HepG2 (cell line): ENCODE measurements around the gene CNOT10. TPM values are rescaled to one million over a fixed set of nuclear protein-coding genes. Genes with fewer than 3 reads are reported as not detected.

ENCODE experiments used
- ATAC-seq: fragments of 200-7000 bp; cut with Tn5 transposase; 3 replicates; pipeline ENCODE4 v1.9.1; 2020; ENCODE audit warnings: mild to moderate bottlenecking, moderate library complexity
- BruUV-seq: library from RNA; stranded (reverse); fragments of 400-500 nt; replicated peaks from 2 replicates; lab custom pipeline; 2021; lab: Mats Ljungman, UMichigan
- CTCF ChIA-PET: fragments of 300-600 bp; formaldehyde crosslinking; extraction: SDS; loops from one replicate; lab custom pipeline; 2021; ENCODE audit warnings: low total read pairs, inconsistent platforms, low intra/inter-chr PET ratio; lab: Yijun Ruan, JAX
- POLR2A ChIA-PET: fragments of 350-600 bp; sonication (Branson Sonifier 250); formaldehyde crosslinking; loops from one replicate; lab custom pipeline; 2020; ENCODE audit warnings: antibody characterized with exemption, inconsistent platforms; lab: Yijun Ruan, JAX
- DNase-seq: peaks from one replicate; pipeline ENCODE4 v3.0.0-alpha.2; 2015; ENCODE audit warnings: low spot score
- FAIRE-seq: peaks from 3 replicates; lab custom pipeline; 2011; peaks lifted over from hg19 to GRCh38; lab: Jason Lieb, UNC
- H2AFZ ChIP-seq: one replicate; pipeline ENCODE4 v1.6.1; 2011; ENCODE audit warnings: low read length, inconsistent platforms
- H3K27ac ChIP-seq: fragments of 300-600 bp; 3 replicates; pipeline ENCODE4 v1.8.0; 2011; ENCODE audit warnings: mixed run types, mild to moderate bottlenecking, mixed read lengths, low read length, inconsistent platforms; ENCODE audit not compliant: insufficient read depth; ENCODE audit errors: extremely low read length
- H3K27me3 ChIP-seq, 2 experiments: fragments of 200-600 bp in 1 of 2; 2 replicates in 1 of 2; 3 replicates in 1 of 2; pipeline versions ENCODE4 v1.6.0 to v1.8.0; 2011; ENCODE audit warnings: low read length in 2 of 2, mild to moderate bottlenecking in 2 of 2, moderate library complexity in 2 of 2, inconsistent platforms in 1 of 2; ENCODE audit not compliant: insufficient read depth in 2 of 2, control insufficient read depth in 1 of 2
- H3K36me3 ChIP-seq, 2 experiments: fragments of 200-600 bp in 1 of 2; replicated peaks in 1 of 2; 2 replicates in 1 of 2; 3 replicates in 1 of 2; pipeline versions ENCODE4 v1.5.1 to v1.8.0; 2011; ENCODE audit warnings: low read length in 2 of 2, inconsistent platforms in 1 of 2; ENCODE audit not compliant: insufficient read depth in 2 of 2, control insufficient read depth in 1 of 2
- H3K4me1 ChIP-seq: 2 replicates; pipeline ENCODE4 v1.5.1; 2012; ENCODE audit warnings: low read length, inconsistent platforms; ENCODE audit not compliant: insufficient read depth
- H3K4me2 ChIP-seq: 2 replicates; pipeline ENCODE4 v1.6.0; 2011; ENCODE audit warnings: low read depth, low read length, inconsistent platforms
- H3K4me3 ChIP-seq, 3 experiments: fragments of 200-600 bp in 1 of 3; sonication (generic), shearing (Covaris generic) in 1 of 3; replicated peaks in 1 of 3; 2 replicates each; pipeline ENCODE4 v1.5.1; 2011 to 2016; ENCODE audit warnings: low read length in 3 of 3, inconsistent platforms in 2 of 3, low read depth in 2 of 3, mild to moderate bottlenecking in 2 of 3, control low read depth in 1 of 3, mixed read lengths in 1 of 3; ENCODE audit not compliant: insufficient read depth in 1 of 3
- H3K79me2 ChIP-seq: one replicate; pipeline ENCODE4 v1.6.1; 2011; ENCODE audit warnings: low read length, inconsistent platforms; ENCODE audit not compliant: insufficient read depth
- H3K9ac ChIP-seq: 2 replicates; pipeline ENCODE4 v1.6.0; 2011; ENCODE audit warnings: mild to moderate bottlenecking, low read depth, low read length, inconsistent platforms; ENCODE audit not compliant: insufficient read depth
- H3K9me3 ChIP-seq: 2 replicates; pipeline ENCODE4 v1.5.1; 2012; ENCODE audit warnings: mild to moderate bottlenecking, low read length
- H4K20me1 ChIP-seq: 2 replicates; pipeline ENCODE4 v1.6.0; 2011; ENCODE audit warnings: inconsistent platforms, mild to moderate bottlenecking, low read length, moderate library complexity; ENCODE audit not compliant: insufficient read depth
- AHDC1 ChIP-seq: sonication (generic); formaldehyde crosslinking; IDR thresholded peaks from 2 replicates; pipeline ENCODE4 v1.5.1; 2020; ENCODE audit warnings: mild to moderate bottlenecking, missing genetic modification reagents, borderline replicate concordance
- ATF7 ChIP-seq, 2 experiments: fragments of 450-650 bp in 1 of 2; sonication (generic) in 1 of 2; formaldehyde crosslinking in 1 of 2; IDR thresholded peaks; 2 replicates each; pipeline versions ENCODE4 v1.4.0 to v1.6.1; 2016 to 2020; ENCODE audit warnings: antibody characterized with exemption in 1 of 2, mild to moderate bottlenecking in 1 of 2, missing genetic modification reagents in 1 of 2
- SMYD3 ChIP-seq: sonication (generic); formaldehyde crosslinking; IDR thresholded peaks from 2 replicates; pipeline ENCODE4 v1.8.1; 2023; ENCODE audit warnings: mild to moderate bottlenecking, missing genetic modification reagents
- TRIM24 ChIP-seq: sonication (generic); formaldehyde crosslinking; IDR thresholded peaks from 2 replicates; pipeline ENCODE4 v1.8.0; 2022; ENCODE audit warnings: mild to moderate bottlenecking, missing genetic modification reagents
- ZNF136 ChIP-seq: sonication (generic); formaldehyde crosslinking; IDR thresholded peaks from 2 replicates; pipeline ENCODE4 v1.8.1; 2022; ENCODE audit warnings: low read depth, mild to moderate bottlenecking, moderate library complexity, missing genetic modification reagents
- ZNF296 ChIP-seq: sonication (generic); formaldehyde crosslinking; conservative IDR thresholded peaks from 2 replicates; pipeline ENCODE4 v1.5.0; 2020; ENCODE audit warnings: mild to moderate bottlenecking, missing genetic modification reagents
- WGBS: methylation state at CpG from one replicate; pipeline ENCODE4 v1.1.6; 2017; ENCODE audit warnings: low lambda C conversion rate; 5-methylcytosine and 5-hydroxymethylcytosine counted together
- in situ Hi-C: cut with HindIII; loops from 2 replicates; pipeline ENCODE4 v1.10.0; 2017; ENCODE audit warnings: low pct_unique_long_range_greater_than_20kb; ENCODE audit not compliant: extremely low pct_ligation_motif_present
- intact Hi-C: fragments of 100-400 bp; cut with micrococcal nuclease; formaldehyde crosslinking; loops from one replicate; pipeline ENCODE4 v1.10.0; 2022; ENCODE audit not compliant: unreplicated experiment
- polyA plus RNA-seq, 8 experiments: library from polyadenylated mRNA; depleted of rRNA in 3 of 8; stranded (reverse) in 7 of 8; unstranded in 1 of 8; fragments of >200 nt; fragmentation: Illumina TruSeq in 4 of 8; extraction: Trizol in 4 of 8; gene quantifications; 2 replicates each; pipeline versions ENCODE4 v1.2.1 to v1.2.3, GENCODE V29; 2011 to 2016; ENCODE audit warnings: low read depth in 4 of 8, missing spikeins in 1 of 8, mixed read lengths in 1 of 8; ENCODE audit not compliant: insufficient read depth in 1 of 8
- total RNA-seq, 5 experiments: library from RNA; depleted of rRNA; stranded (reverse); fragments of >200 nt; fragmentation: Illumina TruSeq; extraction: Trizol; gene quantifications; 2 replicates each; pipeline ENCODE4 v1.2.3, GENCODE V29; 2016; ENCODE audit warnings: low read depth in 1 of 5

Gene CNOT10
- total and polyA plus RNA-seq, 2 of the 13 experiments (the other 11 are each of a cell fraction or from before 2014, with no cell fraction given): 21.2 to 34.1 TPM

GRCh38 chr3:32703491-32703972, 18.5 kb downstream of the CNOT10 start (continued):
- TF ChIP-seq AHDC1 (peak; percentile 43; the same call in 1 of the 2 replicates), ATF7 (IDR thresholded peaks at IDR 0.05) (0 out of 2 replicates have a peak, but pooled peaks have one; percentile 12), ATF7 (CRISPR knock-in tag; IDR thresholded peaks at IDR 0.05) (no peak)

DNA sequence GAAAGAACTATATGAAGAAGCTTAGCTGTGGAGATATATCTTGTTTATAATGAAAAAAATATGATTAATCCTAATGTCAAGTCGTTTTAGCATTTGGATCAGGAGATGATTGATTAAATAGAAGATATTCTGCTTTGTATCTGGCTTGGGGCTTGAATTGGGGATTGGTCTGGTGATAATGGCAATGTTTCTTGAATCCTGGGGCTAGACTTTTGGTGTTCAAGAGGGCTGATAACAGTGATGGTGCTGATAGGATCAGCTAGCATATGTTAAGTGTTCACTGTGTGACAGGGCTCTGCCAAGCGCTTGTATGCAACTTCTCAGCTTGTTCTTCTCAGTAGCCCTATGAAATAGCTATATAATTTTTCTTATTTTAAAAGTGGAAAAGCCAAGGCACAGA, 20.2 kb downstream of the CNOT10 start:
- in situ Hi-C loops: no loop called here
- no peak overlapping the region for H3K9ac ChIP-seq
- TF ChIP-seq TRIM24 (CRISPR knock-in tag) (no peak), ZNF296 (CRISPR knock-in tag) (no peak), SMYD3 (CRISPR knock-in tag) (no peak), ZNF136 (CRISPR knock-in tag) (no peak)
- H3K27me3 ChIP-seq: no peaks in the 10 kb centered on the region
- ChIA-PET POLR2A (interaction anchor here (0.9 kb wide), 1 partner anchor 353 kb away, joined by 3 read pairs; no protein-coding TSS in a partner anchor), CTCF (no interaction called here)
- H3K9me3 ChIP-seq: no peaks in the 10 kb centered on the region
- H2AFZ ChIP-seq: no peak overlapping the region
- DNase-seq (no peak), FAIRE-seq (no peak), ATAC-seq (no peak)
- H4K20me1 ChIP-seq: no peaks in the 10 kb centered on the region
- 95% methylated on average over 2 of the region's 2 CpGs for WGBS
- BruUV-seq: no TSS peak
- no peak overlapping the region for H3K4me3 ChIP-seq
- peaks cover 14% of the 10 kb centered on the region for H3K79me2 ChIP-seq
- H3K36me3 ChIP-seq: peaks cover 8 to 25% of the 10 kb centered on the region in 2 experiments; a peak in 4 of 5 replicates
- H3K4me2 ChIP-seq: no peak overlapping the region
- peaks cover 13% of the 10 kb centered on the region for H3K4me1 ChIP-seq
- intact Hi-C loops: no loop called here
- no peak overlapping the region for H3K27ac ChIP-seq
